ENCODE results near the gene MYL12B. TPM values are rescaled to one million over a fixed set of nuclear protein-coding genes. Genes with fewer than 3 reads are reported as not detected.

Gene MYL12B
- total RNA-seq, 1 experiment from 2014 or later: 166 TPM

DNA sequence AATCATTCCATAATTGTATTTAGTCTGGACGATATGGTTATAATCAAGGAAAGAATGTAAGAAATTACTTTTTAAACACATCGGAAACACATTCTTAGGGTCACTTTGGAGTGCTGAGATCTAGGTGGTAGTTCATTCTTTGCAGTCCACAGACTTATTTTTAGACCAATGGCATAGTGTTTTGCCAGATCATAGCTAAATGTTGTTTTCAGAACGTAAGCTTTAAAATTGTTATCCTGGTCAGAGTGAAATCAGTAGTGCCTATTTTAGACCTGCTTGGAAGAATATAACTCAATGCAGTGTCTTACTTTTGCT is 10.0 kb upstream of the MYL12B start:
- Histone ChIP-seq H3K4me2 (ENCODE audit: insufficient read depth, insufficient read length, low read length) (no peak overlapping the region), H3K23me2 (ENCODE audit: insufficient read length, low read depth, low read length, poor library complexity, severe bottlenecking) (peaks cover 5% of the 10 kb centered on the region), H2AFZ (ENCODE audit: low read length) (no peak overlapping the region), H3K9ac (ENCODE audit: extremely low read depth, insufficient read length, low read length) (no peak overlapping the region), H3K56ac (ENCODE audit: insufficient read length, low read depth, low read length) (no peak overlapping the region), H3K4me1 (ENCODE audit: insufficient read depth, low read length) (no peaks in the 10 kb centered on the region), H3K14ac (ENCODE audit: insufficient read depth, low read length) (no peak overlapping the region), H4K5ac (ENCODE audit: insufficient read length, low read depth, low read length) (no peak overlapping the region), H2BK12ac (ENCODE audit: insufficient read length, low read depth, low read length) (no peak overlapping the region), H3K27me3 (ENCODE audit: insufficient read depth, low read length) (no peaks in the 10 kb centered on the region), H4K8ac (replicated peaks; ENCODE audit: insufficient read length, low read depth, low read length) (no peak overlapping the region), H4K91ac (ENCODE audit: insufficient read length, low read depth, low read length) (no peak overlapping the region), H3K9me3 (ENCODE audit: control insufficient read depth, low read depth, low read length) (no peaks in the 10 kb centered on the region), H3K23ac (ENCODE audit: insufficient read length, low read depth, low read length) (no peak overlapping the region), H3K79me1 (ENCODE audit: insufficient read depth, low read depth, low read length, poor library complexity, severe bottlenecking) (no peaks in the 10 kb centered on the region), H2BK5ac (ENCODE audit: insufficient read length, low read length) (no peak overlapping the region), H3T11ph (ENCODE audit: low read length) (no peak overlapping the region), H3K4ac (ENCODE audit: low read depth, low read length) (no peak overlapping the region), H3K18ac (ENCODE audit: insufficient read length, low read depth, low read length) (no peak overlapping the region), H2BK15ac (ENCODE audit: low read depth, low read length) (no peak overlapping the region), H3K79me2 (ENCODE audit: insufficient read depth, low read length) (peaks cover 20% of the 10 kb centered on the region; the same call in 1 of the 2 replicates), H2AK5ac (ENCODE audit: insufficient read length, low read length) (no peak overlapping the region), H2BK20ac (ENCODE audit: low read depth, low read length, poor library complexity, severe bottlenecking) (no peak overlapping the region), H3K27ac (ENCODE audit: insufficient read length, low read depth, low read length) (no peak overlapping the region), H2BK120ac (ENCODE audit: low read depth, low read length, poor library complexity, severe bottlenecking) (no peak overlapping the region), H4K20me1 (ENCODE audit: control insufficient read depth, insufficient read depth, insufficient read length) (no peaks in the 10 kb centered on the region)
- Mint-ChIP-seq H3K9me3 (no peaks in the 10 kb centered on the region), H3K4me1 (peaks cover 14 to 23% of the 10 kb centered on the region in 2 experiments), H3K27me3 (ENCODE audit: low read depth) (no peaks in the 10 kb centered on the region), H3K27ac (no peak overlapping the region), H3K36me3 (ENCODE audit: insufficient read depth in 1 of 3, low read depth in 3 of 3) (peaks cover 36 to 54% (median 54%) of the 10 kb centered on the region in 3 experiments), H3K4me3 (no peak overlapping the region)
- no CpG with 5 or more reads among the region's 3 CpGs for WGBS (ENCODE audit: extremely low coverage, insufficient read length, low lambda C conversion rate)
- no peak for DNase-seq
- TF ChIP-seq, protein P1, sequence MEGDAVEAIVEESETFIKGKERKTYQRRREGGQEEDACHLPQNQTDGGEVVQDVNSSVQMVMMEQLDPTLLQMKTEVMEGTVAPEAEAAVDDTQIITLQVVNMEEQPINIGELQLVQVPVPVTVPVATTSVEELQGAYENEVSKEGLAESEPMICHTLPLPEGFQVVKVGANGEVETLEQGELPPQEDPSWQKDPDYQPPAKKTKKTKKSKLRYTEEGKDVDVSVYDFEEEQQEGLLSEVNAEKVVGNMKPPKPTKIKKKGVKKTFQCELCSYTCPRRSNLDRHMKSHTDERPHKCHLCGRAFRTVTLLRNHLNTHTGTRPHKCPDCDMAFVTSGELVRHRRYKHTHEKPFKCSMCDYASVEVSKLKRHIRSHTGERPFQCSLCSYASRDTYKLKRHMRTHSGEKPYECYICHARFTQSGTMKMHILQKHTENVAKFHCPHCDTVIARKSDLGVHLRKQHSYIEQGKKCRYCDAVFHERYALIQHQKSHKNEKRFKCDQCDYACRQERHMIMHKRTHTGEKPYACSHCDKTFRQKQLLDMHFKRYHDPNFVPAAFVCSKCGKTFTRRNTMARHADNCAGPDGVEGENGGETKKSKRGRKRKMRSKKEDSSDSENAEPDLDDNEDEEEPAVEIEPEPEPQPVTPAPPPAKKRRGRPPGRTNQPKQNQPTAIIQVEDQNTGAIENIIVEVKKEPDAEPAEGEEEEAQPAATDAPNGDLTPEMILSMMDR (conservative IDR thresholded peaks at IDR 0.05): no peak

Data from H9 (cell line).